Stimulated activated CD8-positive, alpha-beta memory T cell treated with anti-CD3 and anti-CD28 coated beads, Interleukin-7, amount 100 ng/mL, for 48 hours (primary cell): Measurements from ENCODE around the gene NUFIP2.
"Not testable (repeated sequence)": the region's sequence is repeated elsewhere in the genome, so short reads cannot be mapped to it uniquely, and the experiment has no call there.

ENCODE experiments used
- DNase-seq, 2 donors: peaks; one replicate each; pipeline ENCODE4 v3.0.0-alpha.2; 2020; ENCODE audit warnings: low read depth in 1 of 2; ENCODE audit errors: extremely low read depth in 1 of 2

NUFIP2 gene

DNA sequence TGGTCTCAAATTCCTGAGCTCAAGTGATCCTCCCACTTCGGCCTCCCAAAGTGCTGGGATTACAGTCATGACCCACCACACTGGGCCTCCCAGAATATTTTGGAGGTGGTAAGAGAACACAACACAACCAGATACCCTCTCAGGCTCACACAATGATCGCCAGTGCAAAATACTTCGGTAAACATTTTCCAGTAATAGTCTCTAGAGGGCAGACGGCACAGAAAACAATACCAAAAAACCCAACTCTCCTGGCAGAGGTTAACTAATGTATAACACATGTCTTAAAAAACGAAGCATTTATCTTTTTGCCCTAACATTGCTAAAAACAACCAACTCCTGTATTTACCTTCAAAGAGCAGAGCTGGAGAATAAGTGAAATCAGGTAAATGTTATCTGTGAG is 10.5 kb downstream of the NUFIP2 start:
- DNase-seq: no peak

DNA sequence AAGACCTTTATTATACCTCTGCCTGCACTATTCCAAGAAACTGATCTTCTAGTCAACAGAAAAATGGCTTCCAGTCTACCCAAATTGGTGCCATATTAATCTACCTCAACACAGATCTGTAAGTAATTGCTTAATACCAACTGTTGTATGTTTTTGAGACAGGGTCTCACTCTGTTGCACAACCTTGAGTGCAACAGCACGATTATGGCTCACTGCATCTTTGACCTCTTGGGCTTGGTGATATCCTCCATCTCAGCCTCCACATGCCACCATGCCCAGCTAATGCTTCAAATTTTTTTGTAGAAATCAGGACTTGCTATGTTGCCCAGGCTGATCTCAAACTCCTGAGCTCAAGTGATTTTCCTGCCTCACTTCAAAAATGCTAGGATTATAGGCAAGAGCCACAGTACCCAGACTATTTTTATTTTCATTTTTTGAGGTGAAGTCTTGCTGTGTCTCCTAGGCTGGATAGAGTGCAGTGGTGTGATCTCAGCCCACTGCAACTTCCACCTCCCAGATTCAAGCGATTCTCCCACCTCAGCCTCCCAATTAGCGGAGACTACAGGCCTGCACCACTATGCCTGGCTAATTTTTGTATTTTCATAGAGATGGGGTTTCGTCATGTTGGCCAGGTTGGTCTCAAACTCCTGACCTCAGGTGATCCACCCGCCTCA is 14.4 kb downstream of the NUFIP2 start:
- no peak for DNase-seq

GRCh38 chr17:29278692-29279091 is 15.3 kb downstream of the NUFIP2 start:
- no peak for DNase-seq

DNA sequence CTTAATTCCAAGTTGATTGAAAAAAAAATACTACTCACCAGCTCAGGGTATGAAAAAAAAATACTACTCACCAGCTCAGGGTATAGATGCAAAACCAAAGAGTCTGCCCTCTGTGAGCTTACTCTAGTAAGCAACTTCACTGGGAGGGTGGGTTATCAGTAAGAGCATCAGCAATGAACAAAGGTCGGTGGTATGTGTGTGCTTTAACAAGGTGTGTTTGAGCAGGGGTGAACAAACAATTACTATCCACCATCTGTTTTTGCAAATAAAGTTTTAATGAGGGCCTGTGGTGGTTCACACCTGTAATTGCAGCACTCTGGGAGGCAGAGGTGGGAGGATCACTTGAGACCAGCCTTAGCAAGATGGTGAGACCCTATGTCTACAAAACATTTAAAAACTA is 20.0 kb downstream of the NUFIP2 start:
- no peak for DNase-seq

GRCh38 chr17:29271980-29272379 is 22.0 kb downstream of the NUFIP2 start:
- DNase-seq: not testable (repeated sequence)

DNA sequence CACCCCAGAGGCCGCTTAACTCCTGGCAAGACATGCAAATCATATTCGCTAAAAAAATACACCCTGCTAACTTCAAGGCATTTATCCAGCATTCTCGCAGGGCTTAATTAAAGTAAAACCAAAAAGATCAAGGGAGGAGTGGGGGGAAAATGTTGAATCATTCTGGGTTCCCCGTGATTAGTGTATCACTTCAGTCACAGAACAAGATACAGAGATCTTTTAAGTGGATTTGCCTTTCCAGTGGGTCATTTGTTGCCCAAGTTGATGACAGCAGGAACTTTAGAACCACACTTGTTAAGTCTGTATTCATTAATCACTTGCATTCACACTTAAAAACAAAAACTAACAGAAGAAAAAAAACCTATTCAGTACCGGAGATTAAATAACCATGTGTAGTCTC is 30.0 kb downstream of the NUFIP2 start:
- DNase-seq: no peak

DNA sequence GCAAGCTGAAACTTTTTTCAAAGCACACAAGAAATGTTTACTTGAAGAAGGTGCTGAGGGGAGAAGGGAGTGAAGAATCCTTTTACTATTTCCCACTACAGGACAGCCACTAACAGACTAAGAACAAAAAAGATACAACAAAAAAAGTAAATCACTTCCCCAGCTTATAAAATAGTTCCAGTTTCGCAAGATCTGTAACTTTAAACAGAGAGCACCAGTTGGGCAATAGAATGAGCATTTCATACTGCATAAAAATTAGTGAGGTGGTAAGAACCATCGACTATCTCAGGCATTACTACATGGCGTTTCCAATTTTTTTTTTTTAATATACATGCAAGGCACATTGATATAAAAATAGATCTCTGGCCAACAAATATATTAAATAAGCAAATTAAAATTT is 36.2 kb downstream of the NUFIP2 start:
- no peak for DNase-seq

DNA sequence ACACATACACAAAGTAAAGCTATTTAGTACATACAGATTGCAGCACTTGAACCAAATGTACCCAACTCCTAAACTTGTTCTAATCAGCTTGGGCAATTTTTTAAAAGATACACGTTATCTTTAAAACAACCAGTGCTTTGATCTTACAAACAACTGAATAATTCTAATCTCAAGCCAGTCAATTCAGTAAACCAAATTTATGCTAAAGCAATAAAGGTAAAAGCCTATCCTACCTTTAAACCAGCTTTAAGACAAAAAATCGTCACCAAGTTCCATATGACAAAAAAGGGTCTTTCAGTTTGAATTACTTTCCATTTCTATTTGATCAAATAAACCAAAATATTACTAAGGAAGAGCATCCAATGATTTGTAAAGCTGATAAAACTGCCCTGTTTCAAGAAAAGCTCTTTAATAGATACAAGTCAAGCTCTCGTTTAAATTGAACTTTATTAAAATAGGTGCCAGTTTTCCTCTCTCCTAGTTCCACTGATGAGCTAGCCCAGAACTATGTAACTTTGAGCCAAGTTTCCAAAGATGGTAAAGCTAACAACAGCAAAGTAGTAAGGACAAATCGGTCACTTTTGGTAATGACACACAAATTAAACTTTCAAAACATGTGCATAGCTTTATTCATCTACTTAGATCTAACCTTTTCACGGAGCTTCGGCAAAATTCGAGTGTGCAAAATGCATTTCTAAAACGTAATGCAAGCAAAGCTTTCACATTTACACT is 37.0 kb downstream of the NUFIP2 start:
- no peak for DNase-seq

GRCh38 chr17:29255926-29256522 is 37.9 kb downstream of the NUFIP2 start:
- no peak for DNase-seq

GRCh38 chr17:29253037-29253436 is 40.9 kb downstream of the NUFIP2 start:
- no peak for DNase-seq

GRCh38 chr17:29252101-29252791 is 41.7 kb downstream of the NUFIP2 start:
- no peak for DNase-seq

DNA sequence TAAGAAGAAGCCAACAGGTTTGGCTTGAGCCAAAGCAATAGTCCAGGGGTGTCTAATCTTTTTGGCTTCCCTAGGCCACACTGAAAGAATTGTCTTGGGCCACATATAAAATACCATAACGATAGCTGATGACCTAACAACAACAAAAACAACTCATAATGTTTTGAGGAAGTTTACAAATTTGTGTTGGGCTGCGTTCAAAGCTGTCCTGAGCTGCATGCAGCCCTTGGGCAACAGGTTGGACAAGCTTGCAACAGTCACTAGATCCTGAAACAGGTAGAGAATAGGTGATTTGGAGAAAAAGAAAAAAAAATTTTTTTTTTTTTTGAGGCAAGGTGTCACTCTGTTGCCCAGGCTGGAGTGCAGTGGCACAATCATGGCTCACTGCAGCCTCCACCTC is 42.8 kb downstream of the NUFIP2 start:
- DNase-seq: no peak

DNA sequence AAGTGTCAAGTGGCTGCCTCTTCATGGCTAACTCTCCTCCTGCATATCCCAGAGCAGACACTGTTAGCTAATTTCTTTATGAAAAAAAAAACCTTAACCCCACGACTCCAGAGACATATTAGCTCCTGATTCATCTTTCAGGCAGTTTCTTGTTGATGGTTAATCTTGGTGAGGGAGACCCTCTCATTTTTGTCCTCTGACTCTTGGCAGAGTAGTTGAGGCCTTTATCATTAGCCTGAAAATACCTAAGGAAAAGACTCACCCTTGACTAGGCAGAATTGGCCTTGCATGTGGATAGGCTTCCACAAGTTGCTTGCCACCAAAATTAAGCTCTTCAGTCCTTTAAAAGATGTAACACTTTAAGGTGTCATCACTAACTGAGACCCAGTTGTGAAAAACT is 43.3 kb downstream of the NUFIP2 start:
- no peak for DNase-seq

GRCh38 chr17:29248845-29249244 is 45.1 kb downstream of the NUFIP2 start:
- DNase-seq: no peak

- no peak for DNase-seq
Observed at GRCh38 chr17:29247219-29247618, 46.7 kb downstream of the NUFIP2 start.

DNA sequence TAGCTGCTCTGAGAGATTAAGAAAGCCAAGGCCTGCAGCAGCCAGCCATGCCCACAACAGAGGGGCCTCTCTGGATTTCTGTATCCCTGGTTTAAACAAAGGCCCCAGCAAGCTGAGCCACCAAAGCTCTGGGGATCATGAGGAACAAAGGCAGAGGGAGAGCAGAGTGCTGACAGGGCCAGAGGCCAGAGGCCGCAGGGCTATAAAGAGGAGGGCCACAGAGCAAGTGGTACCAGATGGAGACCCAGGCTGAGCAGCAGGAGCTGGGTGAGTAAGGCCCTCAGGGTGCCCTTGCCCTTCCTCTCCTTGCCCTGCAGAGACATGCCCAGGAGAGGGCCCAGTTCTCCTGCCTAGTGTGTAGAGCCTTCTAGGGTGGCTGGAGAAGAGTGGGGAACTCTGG is 47.3 kb downstream of the NUFIP2 start, which contains the start of gene CRYBA1:
Gene CRYBA1, plus strand, starts transcription at position 232 of the 400 bp plus-strand sequence. Its CDS starts 5 bp downstream, at position 237.
- no peak for DNase-seq

GRCh38 chr17:29245401-29245800 is 48.5 kb downstream of the NUFIP2 start:
- DNase-seq: no peak

- DNase-seq: no peak
Observed at GRCh38 chr17:29243792-29244191, 50.2 kb downstream of the NUFIP2 start.

GRCh38 chr17:29242790-29243189 is 51.2 kb downstream of the NUFIP2 start:
- no peak for DNase-seq

GRCh38 chr17:29242051-29242450 is 51.9 kb downstream of the NUFIP2 start:
- no peak for DNase-seq
